ENCODE measurements around the gene DNAH12.
"Not testable (repeated sequence)": the region's sequence is repeated elsewhere in the genome, so short reads cannot be mapped to it uniquely, and the experiment has no call there.

DNAH12 gene

DNA sequence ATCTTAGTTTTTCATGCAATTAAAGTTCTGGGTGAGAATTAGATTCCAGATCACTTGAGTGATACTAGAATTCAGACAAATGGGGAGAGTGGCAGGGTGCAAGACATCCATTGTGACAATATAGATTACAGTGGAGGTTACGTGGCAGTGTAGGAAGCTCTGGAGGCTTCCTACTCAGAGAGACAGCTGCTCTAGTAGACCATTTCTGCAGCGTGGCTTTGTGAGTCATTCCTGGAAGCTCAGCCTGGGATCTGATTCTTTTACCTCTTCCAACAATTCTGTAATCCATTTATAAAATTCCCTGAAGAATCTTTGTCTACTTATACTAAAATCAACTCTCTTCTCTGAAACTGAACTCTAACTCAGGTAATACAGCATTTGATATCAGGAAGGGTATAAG is 161.2 kb downstream of the DNAH12 start:
- H3K4me1 ChIP-seq (ENCODE audit: control insufficient read depth, insufficient read depth, low read length): peaks cover 2% of the 10 kb centered on the region; the same call in 1 of the 2 replicates
- H3K27me3 ChIP-seq (ENCODE audit: control insufficient read depth, insufficient read depth, low read length): no peaks in the 10 kb centered on the region
- H3K9ac ChIP-seq (ENCODE audit: low read depth, low read length): no peak overlapping the region
- H3K36me3 ChIP-seq (ENCODE audit: control insufficient read depth, insufficient read depth, low read length): no peaks in the 10 kb centered on the region
- no peaks in the 10 kb centered on the region for H3K9me3 ChIP-seq (ENCODE audit: control insufficient read depth, insufficient read depth, low read length)
- no peak overlapping the region for H3K4me3 ChIP-seq (ENCODE audit: low read depth, low read length)
- no peak overlapping the region for H3K27ac ChIP-seq (ENCODE audit: low read depth, low read length)

DNA sequence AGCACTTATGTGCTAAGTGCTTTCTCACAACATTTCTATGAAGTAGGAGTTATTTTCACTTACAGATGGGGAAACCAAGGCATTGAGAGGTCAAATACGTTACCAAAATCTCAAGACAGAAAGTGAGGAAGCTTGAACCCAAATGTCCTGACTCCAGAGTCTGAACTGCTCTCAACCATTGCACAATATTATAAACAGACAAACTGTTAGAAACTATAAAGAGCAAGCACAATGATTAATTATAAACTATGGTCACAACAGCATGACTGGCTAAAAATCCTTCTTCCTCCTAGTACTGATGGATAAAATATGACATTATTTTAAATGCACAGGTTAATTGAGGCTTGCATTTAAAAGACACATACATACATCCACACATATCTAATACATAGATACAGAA is 173.8 kb downstream of the DNAH12 start:
- Histone ChIP-seq H3K4me3 (ENCODE audit: low read depth, low read length) (no peak overlapping the region), H3K4me1 (ENCODE audit: control insufficient read depth, insufficient read depth, low read length) (no peaks in the 10 kb centered on the region), H3K27ac (ENCODE audit: low read depth, low read length) (no peak overlapping the region), H3K9ac (ENCODE audit: low read depth, low read length) (no peak overlapping the region), H3K27me3 (ENCODE audit: control insufficient read depth, insufficient read depth, low read length) (no peaks in the 10 kb centered on the region), H3K9me3 (ENCODE audit: control insufficient read depth, insufficient read depth, low read length) (no peaks in the 10 kb centered on the region), H3K36me3 (ENCODE audit: control insufficient read depth, insufficient read depth, low read length) (no peaks in the 10 kb centered on the region)

DNA sequence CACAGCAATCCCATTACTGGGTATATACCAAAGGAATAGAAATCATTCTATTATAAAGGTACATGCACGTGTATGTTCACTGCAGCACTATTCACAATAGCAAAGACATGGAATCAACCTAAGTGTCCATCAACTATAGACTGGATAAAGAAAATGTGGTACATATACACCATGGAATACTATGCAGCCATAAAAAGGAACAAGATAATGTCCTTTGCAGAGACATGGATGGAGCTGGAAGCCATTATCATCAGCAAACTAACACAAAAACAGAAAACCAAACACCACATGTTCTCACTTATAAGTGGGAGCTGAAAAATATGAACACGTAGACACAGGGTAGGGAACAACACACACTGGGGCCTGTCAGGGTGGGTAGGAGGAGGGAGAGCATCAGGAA is 179.1 kb downstream of the DNAH12 start:
- not testable (repeated sequence) for H3K9ac ChIP-seq (ENCODE audit: low read depth, low read length); H3K4me1 ChIP-seq (ENCODE audit: control insufficient read depth, insufficient read depth, low read length); H3K4me3 ChIP-seq (ENCODE audit: low read depth, low read length); H3K27ac ChIP-seq (ENCODE audit: low read depth, low read length); H3K27me3 ChIP-seq (ENCODE audit: control insufficient read depth, insufficient read depth, low read length); H3K9me3 ChIP-seq (ENCODE audit: control insufficient read depth, insufficient read depth, low read length); H3K36me3 ChIP-seq (ENCODE audit: control insufficient read depth, insufficient read depth, low read length)

DNA sequence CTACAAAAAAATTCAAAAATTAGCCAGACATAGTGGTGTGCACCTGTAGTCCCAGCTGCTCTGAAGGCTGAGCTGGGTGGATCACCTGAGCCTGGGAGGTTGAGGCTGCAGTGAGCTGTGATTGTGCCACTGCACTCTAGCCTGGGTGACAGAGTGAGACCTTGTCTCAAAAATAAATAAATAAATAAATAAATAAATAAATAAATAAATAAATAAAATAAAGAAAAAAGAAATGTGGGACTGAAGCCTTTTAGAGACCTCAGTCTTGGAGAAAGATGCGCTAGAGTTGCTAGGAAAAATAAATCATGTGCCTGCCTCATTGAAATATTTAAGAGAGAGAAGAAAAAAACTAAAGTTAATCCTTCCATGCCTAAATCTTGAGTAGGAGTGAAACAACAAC is 187.9 kb downstream of the DNAH12 start:
- H3K4me1 ChIP-seq (ENCODE audit: control insufficient read depth, insufficient read depth, low read length); H3K9me3 ChIP-seq (ENCODE audit: control insufficient read depth, insufficient read depth, low read length): not testable (repeated sequence)

DNA sequence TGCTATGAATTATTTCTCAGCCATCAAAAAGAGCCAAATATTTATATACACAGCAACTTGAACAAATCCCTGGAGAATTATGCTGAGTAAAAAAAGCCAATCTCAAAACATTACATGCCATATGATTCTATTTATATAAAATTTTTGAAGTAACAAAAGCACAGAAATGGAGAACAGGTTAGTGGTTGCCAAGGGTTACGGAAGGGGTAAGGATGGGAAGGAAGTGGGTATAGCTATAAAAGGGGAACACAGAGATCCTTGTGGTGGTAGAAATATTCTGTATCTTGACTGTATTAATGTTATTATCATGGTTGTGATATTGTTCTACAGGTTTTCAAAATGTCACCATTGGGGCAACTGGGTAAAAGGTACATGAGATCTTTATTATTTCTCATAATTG is 189.4 kb downstream of the DNAH12 start:
- H3K4me1 ChIP-seq (ENCODE audit: control insufficient read depth, insufficient read depth, low read length): no peaks in the 10 kb centered on the region
- H3K27ac ChIP-seq (ENCODE audit: low read depth, low read length): no peak overlapping the region
- H3K9ac ChIP-seq (ENCODE audit: low read depth, low read length): no peak overlapping the region
- H3K36me3 ChIP-seq (ENCODE audit: control insufficient read depth, insufficient read depth, low read length): no peaks in the 10 kb centered on the region
- H3K27me3 ChIP-seq (ENCODE audit: control insufficient read depth, insufficient read depth, low read length): no peaks in the 10 kb centered on the region
- H3K4me3 ChIP-seq (ENCODE audit: low read depth, low read length): no peak overlapping the region
- no peaks in the 10 kb centered on the region for H3K9me3 ChIP-seq (ENCODE audit: control insufficient read depth, insufficient read depth, low read length)

More for the DNA sequence above, 187.9 kb downstream of the DNAH12 start:
- H3K27ac ChIP-seq (ENCODE audit: low read depth, low read length); H3K9ac ChIP-seq (ENCODE audit: low read depth, low read length); H3K27me3 ChIP-seq (ENCODE audit: control insufficient read depth, insufficient read depth, low read length); H3K36me3 ChIP-seq (ENCODE audit: control insufficient read depth, insufficient read depth, low read length); H3K4me3 ChIP-seq (ENCODE audit: low read depth, low read length): not testable (repeated sequence)

DNA sequence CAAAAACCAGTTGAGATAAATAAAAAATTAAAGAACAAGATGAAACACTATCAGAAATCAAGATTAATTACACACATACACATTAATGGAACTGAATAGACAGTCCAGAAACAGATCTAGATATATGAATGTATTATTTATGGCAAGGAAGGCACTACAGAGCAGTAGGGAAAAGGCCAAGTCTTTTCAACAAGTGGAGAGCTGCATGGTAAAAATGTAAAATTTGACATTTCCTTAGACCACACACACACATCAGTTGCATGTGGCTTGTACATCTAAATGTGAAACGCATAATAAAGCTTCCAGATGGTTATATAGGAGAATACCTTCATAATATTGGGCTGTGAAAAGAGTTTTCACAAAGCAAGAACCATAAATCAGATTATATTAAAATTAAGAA is 193.9 kb downstream of the DNAH12 start:
- Histone ChIP-seq H3K27me3 (ENCODE audit: control insufficient read depth, insufficient read depth, low read length) (no peaks in the 10 kb centered on the region), H3K4me1 (ENCODE audit: control insufficient read depth, insufficient read depth, low read length) (no peaks in the 10 kb centered on the region), H3K27ac (ENCODE audit: low read depth, low read length) (no peak overlapping the region), H3K9me3 (ENCODE audit: control insufficient read depth, insufficient read depth, low read length) (no peaks in the 10 kb centered on the region), H3K9ac (ENCODE audit: low read depth, low read length) (no peak overlapping the region), H3K4me3 (ENCODE audit: low read depth, low read length) (no peak overlapping the region), H3K36me3 (ENCODE audit: control insufficient read depth, insufficient read depth, low read length) (no peaks in the 10 kb centered on the region)

DNA sequence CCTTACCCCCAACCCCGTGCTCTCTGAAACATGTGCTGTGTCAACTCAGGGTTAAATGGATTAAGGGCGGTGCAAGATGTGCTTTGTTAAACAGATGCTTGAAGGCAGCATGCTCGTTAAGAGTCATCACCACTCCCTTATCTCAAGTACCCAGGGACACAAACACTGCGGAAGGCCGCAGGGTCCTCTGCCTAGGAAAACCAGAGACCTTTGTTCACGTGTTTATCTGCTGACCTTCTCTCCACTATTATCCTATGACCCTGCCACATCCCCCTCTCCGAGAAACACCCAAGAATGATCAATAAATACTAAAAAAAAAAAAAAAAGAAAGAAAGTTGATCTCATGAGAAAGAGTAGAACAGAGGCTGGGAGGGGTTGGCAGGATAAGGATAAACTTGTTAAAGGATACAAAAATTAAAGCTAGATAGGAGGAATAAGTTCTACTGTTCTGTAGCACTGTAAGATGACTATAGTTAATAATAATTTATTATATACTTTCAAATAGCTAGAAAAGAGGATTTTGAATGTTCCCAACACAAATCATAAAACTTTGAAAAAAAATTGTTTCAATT is 205.0 kb downstream of the DNAH12 start:
- not testable (repeated sequence) for H3K27me3 ChIP-seq (ENCODE audit: control insufficient read depth, insufficient read depth, low read length); H3K4me1 ChIP-seq (ENCODE audit: control insufficient read depth, insufficient read depth, low read length); H3K27ac ChIP-seq (ENCODE audit: low read depth, low read length); H3K9ac ChIP-seq (ENCODE audit: low read depth, low read length); H3K9me3 ChIP-seq (ENCODE audit: control insufficient read depth, insufficient read depth, low read length); H3K36me3 ChIP-seq (ENCODE audit: control insufficient read depth, insufficient read depth, low read length); H3K4me3 ChIP-seq (ENCODE audit: low read depth, low read length)

DNA sequence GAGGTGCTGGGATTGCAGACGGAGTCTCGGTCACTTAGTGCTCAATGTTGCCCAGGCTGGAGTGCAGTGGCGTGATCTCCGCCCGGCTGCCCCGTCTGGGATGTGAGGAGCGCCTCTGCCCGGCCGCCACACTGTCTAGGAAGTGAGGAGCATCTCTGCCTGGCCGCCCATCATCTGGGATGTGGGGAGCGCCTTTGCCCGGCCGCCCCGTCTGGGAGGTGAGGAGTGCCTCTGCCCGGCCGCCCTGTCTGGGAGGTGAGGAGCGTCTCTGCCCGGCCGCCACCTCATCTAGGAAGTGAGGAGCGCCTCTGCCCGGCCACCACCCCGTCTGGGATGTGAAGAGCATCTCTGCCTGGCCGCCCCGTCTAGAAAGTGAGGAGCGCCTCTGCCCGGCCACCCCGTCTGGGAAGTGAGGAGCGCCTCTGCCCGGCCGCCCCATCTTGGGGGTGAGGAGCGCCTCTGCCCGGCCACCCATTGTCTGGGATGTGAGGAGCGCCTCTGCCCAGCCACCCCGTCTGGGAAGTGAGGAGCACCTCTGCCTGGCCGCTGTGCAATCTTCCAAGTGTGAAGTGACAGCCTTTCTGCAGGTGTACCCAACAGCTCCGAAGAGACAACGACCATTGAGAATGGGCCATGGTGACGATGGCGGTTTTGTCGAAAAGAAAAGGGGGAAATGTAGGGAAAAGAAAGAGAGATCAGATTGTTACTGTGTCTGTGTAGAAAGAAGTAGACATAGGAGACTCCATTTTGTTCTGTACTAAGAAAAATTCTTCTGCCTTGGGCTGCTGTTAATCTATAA is 205.7 kb downstream of the DNAH12 start:
- not testable (repeated sequence) for H3K9ac ChIP-seq (ENCODE audit: low read depth, low read length); H3K4me3 ChIP-seq (ENCODE audit: low read depth, low read length); H3K9me3 ChIP-seq (ENCODE audit: control insufficient read depth, insufficient read depth, low read length); H3K27me3 ChIP-seq (ENCODE audit: control insufficient read depth, insufficient read depth, low read length); H3K4me1 ChIP-seq (ENCODE audit: control insufficient read depth, insufficient read depth, low read length); H3K36me3 ChIP-seq (ENCODE audit: control insufficient read depth, insufficient read depth, low read length); H3K27ac ChIP-seq (ENCODE audit: low read depth, low read length)

DNA sequence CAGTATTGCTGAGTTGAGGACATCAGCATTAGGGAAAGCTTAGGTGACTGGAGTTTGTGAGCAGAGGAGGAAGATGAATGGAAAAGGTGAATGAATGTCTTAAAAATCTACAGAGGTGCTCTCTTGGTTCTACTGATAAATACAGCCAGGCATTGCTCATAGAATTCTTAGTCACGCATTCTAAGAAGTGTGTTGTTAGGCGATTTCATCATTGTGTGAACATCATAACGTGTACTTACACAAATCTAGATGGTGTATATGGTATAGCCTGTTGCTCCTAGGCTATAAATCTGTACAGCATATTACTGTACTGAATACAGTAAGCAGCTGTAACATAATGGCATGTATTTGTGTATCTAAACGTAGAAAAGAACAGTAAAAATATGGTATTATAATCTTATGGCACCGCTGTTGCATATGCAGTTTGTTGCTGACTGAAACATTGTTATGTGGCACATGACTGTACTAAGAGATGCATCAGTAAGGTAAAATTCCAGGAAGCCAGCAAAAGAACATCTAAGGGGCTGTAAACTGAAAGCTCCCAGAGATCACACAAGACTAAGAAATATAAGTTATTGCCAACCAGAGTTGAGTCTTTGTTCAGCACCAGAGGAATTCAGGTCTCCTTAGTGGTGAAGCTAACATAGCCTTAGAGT is 208.7 kb downstream of the DNAH12 start:
- Histone ChIP-seq H3K4me3 (ENCODE audit: low read depth, low read length) (no peak overlapping the region), H3K4me1 (ENCODE audit: control insufficient read depth, insufficient read depth, low read length) (no peaks in the 10 kb centered on the region), H3K27ac (ENCODE audit: low read depth, low read length) (no peak overlapping the region), H3K9me3 (ENCODE audit: control insufficient read depth, insufficient read depth, low read length) (no peaks in the 10 kb centered on the region; the same call in 1 of the 2 replicates), H3K9ac (ENCODE audit: low read depth, low read length) (no peak overlapping the region), H3K36me3 (ENCODE audit: control insufficient read depth, insufficient read depth, low read length) (no peaks in the 10 kb centered on the region), H3K27me3 (ENCODE audit: control insufficient read depth, insufficient read depth, low read length) (no peaks in the 10 kb centered on the region)

DNA sequence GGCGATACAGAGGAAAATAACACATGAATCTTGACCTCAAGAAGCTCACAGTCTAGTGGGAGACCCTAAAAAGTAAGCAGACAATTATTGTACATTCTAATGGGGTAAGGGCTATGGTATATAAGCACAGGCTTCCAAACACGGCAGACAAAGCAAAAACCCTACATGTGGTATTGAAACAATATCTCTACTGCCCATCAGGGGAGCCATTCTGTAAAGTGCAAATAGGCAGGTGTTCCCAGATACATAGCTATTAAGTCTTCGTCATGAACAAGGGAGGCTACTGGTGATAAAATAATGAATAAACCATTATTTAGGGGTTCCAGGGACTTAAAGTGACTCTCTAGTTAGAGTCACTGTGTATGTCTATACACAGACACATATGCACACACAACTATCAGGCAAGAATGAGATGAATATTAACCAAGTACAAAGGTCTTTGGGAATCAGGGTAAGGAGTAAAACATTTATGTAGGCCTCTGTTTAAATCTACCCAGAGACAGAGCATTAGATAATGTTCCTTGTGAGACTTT is 213.0 kb downstream of the DNAH12 start:
- Histone ChIP-seq H3K36me3 (ENCODE audit: control insufficient read depth, insufficient read depth, low read length) (no peaks in the 10 kb centered on the region), H3K4me1 (ENCODE audit: control insufficient read depth, insufficient read depth, low read length) (no peaks in the 10 kb centered on the region), H3K4me3 (ENCODE audit: low read depth, low read length) (no peak overlapping the region), H3K9ac (ENCODE audit: low read depth, low read length) (no peak overlapping the region), H3K27ac (ENCODE audit: low read depth, low read length) (no peak overlapping the region), H3K9me3 (ENCODE audit: control insufficient read depth, insufficient read depth, low read length) (no peaks in the 10 kb centered on the region), H3K27me3 (ENCODE audit: control insufficient read depth, insufficient read depth, low read length) (no peaks in the 10 kb centered on the region)

DNA sequence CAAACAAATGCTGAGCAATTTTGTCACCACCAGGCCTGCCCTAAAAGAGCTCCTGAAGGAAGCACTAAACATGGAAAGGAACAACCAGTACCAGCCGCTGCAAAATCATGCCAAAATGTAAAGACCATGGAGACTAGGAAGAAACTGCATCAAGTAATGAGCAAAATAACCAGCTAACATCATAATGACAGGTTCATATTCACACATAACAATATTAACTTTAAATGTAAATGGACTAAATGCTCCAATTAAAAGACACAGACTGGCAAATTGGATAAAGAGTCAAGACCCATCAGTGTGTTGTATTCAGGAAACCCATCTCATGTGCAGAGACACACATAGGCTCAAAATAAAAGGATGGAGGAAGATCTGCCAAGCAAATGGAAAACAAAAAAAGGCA is 217.6 kb downstream of the DNAH12 start:
- H3K4me3 ChIP-seq (ENCODE audit: low read depth, low read length); H3K36me3 ChIP-seq (ENCODE audit: control insufficient read depth, insufficient read depth, low read length); H3K27ac ChIP-seq (ENCODE audit: low read depth, low read length): not testable (repeated sequence)

More for the DNA sequence above, 217.6 kb downstream of the DNAH12 start:
- H3K4me1 ChIP-seq (ENCODE audit: control insufficient read depth, insufficient read depth, low read length); H3K9me3 ChIP-seq (ENCODE audit: control insufficient read depth, insufficient read depth, low read length); H3K9ac ChIP-seq (ENCODE audit: low read depth, low read length); H3K27me3 ChIP-seq (ENCODE audit: control insufficient read depth, insufficient read depth, low read length): not testable (repeated sequence)
